RWPE1 (cell line): ENCODE data around the gene VAMP5.
A peak's percentile ranks its signal among the peaks of the same experiment; 100 is the strongest.
"Not testable (repeated sequence)": the region's sequence is repeated elsewhere in the genome, so short reads cannot be mapped to it uniquely, and the experiment has no call there.

ENCODE experiments used
- CTCF ChIA-PET: fragments of 350-600 bp; sonication (Branson Sonifier 250); formaldehyde crosslinking; extraction: SDS; loops from one replicate; lab custom pipeline; 2021; lab: Yijun Ruan, JAX
- POLR2A ChIA-PET: fragments of 400-600 bp; formaldehyde crosslinking; extraction: SDS; loops from one replicate; lab custom pipeline; 2020; ENCODE audit warnings: antibody characterized with exemption; ENCODE audit not compliant: low non-redundant PET; lab: Yijun Ruan, JAX
- DNase-seq: peaks from one replicate; pipeline ENCODE4 v3.0.0; 2012; ENCODE audit warnings: low spot score
- H3K27ac ChIP-seq: fragments of 450-650 bp; 2 replicates; pipeline ENCODE4 v1.5.1; 2017
- CTCF ChIP-seq: fragments of 450-650 bp; conservative IDR thresholded peaks from 2 replicates; pipeline ENCODE4 v1.5.1; 2017; ENCODE audit warnings: low read depth, mild to moderate bottlenecking

VAMP5 gene

GRCh38 chr2:85611705-85612587 lies 27.7 kb downstream of the VAMP5 start, which contains the start of gene C2orf68:
Gene C2orf68, minus strand, starts transcription at chr2:85612066. Its CDS starts 82 bp downstream, at chr2:85611984.
- H3K27ac ChIP-seq, result peak within 1 kb of the TSS; percentile 85
- POLR2A ChIA-PET, result interaction anchor here (0.6 to 0.8 kb wide), 3 partner anchors 9 to 524 kb away, joined by 3 to 5 read pairs (median 3); partner anchors contain the start of genes TMEM150A and VAMP8
- peak; percentile 88 for DNase-seq
- no peak for TF ChIP-seq CTCF
- CTCF ChIA-PET, result interaction anchor here (0.6 kb wide), 1 partner anchor 591 kb away, joined by 3 read pairs; no protein-coding TSS in a partner anchor

GRCh38 chr2:85613717-85614515 lies 29.7 kb downstream of the VAMP5 start:
- DNase-seq, result no peak
- POLR2A ChIA-PET, result no interaction called here
- TF ChIP-seq CTCF, result no peak
- peak overlapping the region; percentile 53 for H3K27ac ChIP-seq
- CTCF ChIA-PET, result no interaction called here

GRCh38 chr2:85614757-85615156 lies 30.5 kb downstream of the VAMP5 start:
- CTCF ChIA-PET, DNase-seq, POLR2A ChIA-PET: not testable (repeated sequence)
- peak overlapping the region; percentile 85 for H3K27ac ChIP-seq

GRCh38 chr2:85615413-85615728 lies 31.1 kb downstream of the VAMP5 start:
- no peak for DNase-seq
- no peak for TF ChIP-seq CTCF
- ChIA-PET POLR2A (interaction anchor here (0.7 kb wide), 1 partner anchor 18 kb away, joined by 3 read pairs; no protein-coding TSS in a partner anchor), CTCF (interaction anchor here (0.6 to 1.6 kb wide), 2 partner anchors 22 to 601 kb away, joined by 3 to 4 read pairs; no protein-coding TSS in a partner anchor)
- peak overlapping the region; percentile 85 for H3K27ac ChIP-seq

- DNase-seq, POLR2A ChIA-PET: not testable (repeated sequence)
- H3K27ac ChIP-seq, result peak overlapping the region; percentile 59; the same call in 1 of the 2 replicates
- CTCF ChIA-PET, result interaction anchor here (1.1 kb wide), 1 partner anchor 30 kb away, joined by 4 read pairs; no protein-coding TSS in a partner anchor
Observed at GRCh38 chr2:85617723-85618122, 33.5 kb downstream of the VAMP5 start.

- peak overlapping the region; percentile 59 for H3K27ac ChIP-seq
- DNase-seq, result no peak
- TF ChIP-seq CTCF, result no peak
- ChIA-PET CTCF (interaction anchor here (0.6 to 1.8 kb wide), 5 partner anchors 16 to 156 kb away, joined by 3 to 6 read pairs (median 5); no protein-coding TSS in a partner anchor), POLR2A (interaction anchor here (0.7 kb wide), 1 partner anchor 12 kb away, joined by 9 read pairs; no protein-coding TSS in a partner anchor)
Observed at GRCh38 chr2:85619617-85620016, 35.4 kb downstream of the VAMP5 start.

- ChIA-PET CTCF (interaction anchor here (0.6 to 0.7 kb wide), 2 partner anchors 24 to 243 kb away, joined by 3 to 6 read pairs; no protein-coding TSS in a partner anchor), POLR2A (no interaction called here)
- H3K27ac ChIP-seq, result no peak overlapping the region
- no peak for TF ChIP-seq CTCF
- DNase-seq, result no peak
Observed at GRCh38 chr2:85621338-85621737, 37.1 kb downstream of the VAMP5 start.
